ENCODE data around the gene ARRB1. TPM values are rescaled to one million over a fixed set of nuclear protein-coding genes. Genes with fewer than 3 reads are reported as not detected.

ARRB1 gene
- total and polyA plus RNA-seq, 9 donors: 15.2 to 68.0 (median 27.2) TPM

DNA sequence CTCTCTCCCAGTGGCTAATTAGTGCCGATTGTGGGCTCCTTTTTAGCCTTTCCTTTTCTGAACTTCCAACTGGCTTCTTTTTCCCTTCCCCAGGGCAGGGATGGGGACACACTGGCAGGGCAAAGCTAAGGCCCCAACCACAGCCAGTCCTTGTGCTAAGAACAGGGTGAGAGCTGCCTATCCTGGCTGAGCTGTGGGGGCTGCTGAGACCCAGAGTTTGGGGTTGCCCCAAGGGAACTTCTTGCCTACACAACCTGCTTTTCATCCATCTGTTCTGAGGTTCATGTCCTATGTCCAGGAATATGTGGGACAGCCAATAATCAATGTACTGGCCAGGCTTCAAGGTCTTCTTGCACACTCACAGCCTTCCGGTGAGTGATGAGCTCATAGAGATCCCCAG lies 120.8 kb downstream of the ARRB1 start:
- TF ChIP-seq, protein P1, sequence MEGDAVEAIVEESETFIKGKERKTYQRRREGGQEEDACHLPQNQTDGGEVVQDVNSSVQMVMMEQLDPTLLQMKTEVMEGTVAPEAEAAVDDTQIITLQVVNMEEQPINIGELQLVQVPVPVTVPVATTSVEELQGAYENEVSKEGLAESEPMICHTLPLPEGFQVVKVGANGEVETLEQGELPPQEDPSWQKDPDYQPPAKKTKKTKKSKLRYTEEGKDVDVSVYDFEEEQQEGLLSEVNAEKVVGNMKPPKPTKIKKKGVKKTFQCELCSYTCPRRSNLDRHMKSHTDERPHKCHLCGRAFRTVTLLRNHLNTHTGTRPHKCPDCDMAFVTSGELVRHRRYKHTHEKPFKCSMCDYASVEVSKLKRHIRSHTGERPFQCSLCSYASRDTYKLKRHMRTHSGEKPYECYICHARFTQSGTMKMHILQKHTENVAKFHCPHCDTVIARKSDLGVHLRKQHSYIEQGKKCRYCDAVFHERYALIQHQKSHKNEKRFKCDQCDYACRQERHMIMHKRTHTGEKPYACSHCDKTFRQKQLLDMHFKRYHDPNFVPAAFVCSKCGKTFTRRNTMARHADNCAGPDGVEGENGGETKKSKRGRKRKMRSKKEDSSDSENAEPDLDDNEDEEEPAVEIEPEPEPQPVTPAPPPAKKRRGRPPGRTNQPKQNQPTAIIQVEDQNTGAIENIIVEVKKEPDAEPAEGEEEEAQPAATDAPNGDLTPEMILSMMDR (IDR thresholded peaks at IDR 0.05): no peak
- no peak for TF ChIP-seq EP300 (IDR thresholded peaks at IDR 0.05)
- no peak for TF ChIP-seq POLR2A (IDR thresholded peaks at IDR 0.05)
- no peaks in the 10 kb centered on the region for H3K9me3 ChIP-seq
- no peak for DNase-seq
- intact Hi-C loops (cut with DNase I): no loop called here
- H3K4me3 ChIP-seq: no peak overlapping the region
- H3K36me3 ChIP-seq: no peaks in the 10 kb centered on the region
- no peaks in the 10 kb centered on the region for H3K4me1 ChIP-seq (ENCODE audit: insufficient read depth)
- H3K27me3 ChIP-seq: no peaks in the 10 kb centered on the region
- WGBS, 3 donors: 72 to 87% (median 86%) methylated on average over 2 of the region's 2 CpGs
- no peak overlapping the region for H3K27ac ChIP-seq

DNA sequence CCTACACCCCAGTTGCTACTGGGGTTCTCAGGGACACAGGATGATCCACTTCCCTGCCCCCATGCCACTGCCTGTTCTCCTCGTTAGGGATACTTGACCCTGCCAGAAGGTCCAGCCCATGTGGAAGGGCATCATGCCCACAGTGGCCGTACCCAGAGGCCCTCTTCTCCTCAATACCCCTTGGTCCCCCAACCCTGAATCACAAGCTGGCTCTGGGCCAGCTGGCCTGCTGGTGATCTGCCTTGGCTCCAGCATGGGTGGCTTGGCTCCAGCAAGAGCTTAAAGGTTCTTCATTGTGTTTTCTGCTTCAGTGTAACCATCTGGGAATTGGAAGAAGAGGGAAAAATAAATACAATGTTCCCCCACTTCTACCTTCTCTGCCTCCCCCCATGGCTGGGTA lies 122.0 kb downstream of the ARRB1 start:
- Histone ChIP-seq H3K27me3 (no peaks in the 10 kb centered on the region), H3K4me3 (no peak overlapping the region), H3K9me3 (no peaks in the 10 kb centered on the region), H3K4me1 (ENCODE audit: insufficient read depth) (no peaks in the 10 kb centered on the region), H3K36me3 (no peaks in the 10 kb centered on the region), H3K27ac (no peak overlapping the region)
- DNase-seq: no peak
- 66 to 79% (median 77%) methylated on average over 2 of the region's 2 CpGs for WGBS, 3 donors
- intact Hi-C loops (cut with DNase I): no loop called here
- no peak for TF ChIP-seq EP300 (IDR thresholded peaks at IDR 0.05)
- no peak for TF ChIP-seq POLR2A (IDR thresholded peaks at IDR 0.05)
- TF ChIP-seq, protein P1 (IDR thresholded peaks at IDR 0.05): no peak

DNA sequence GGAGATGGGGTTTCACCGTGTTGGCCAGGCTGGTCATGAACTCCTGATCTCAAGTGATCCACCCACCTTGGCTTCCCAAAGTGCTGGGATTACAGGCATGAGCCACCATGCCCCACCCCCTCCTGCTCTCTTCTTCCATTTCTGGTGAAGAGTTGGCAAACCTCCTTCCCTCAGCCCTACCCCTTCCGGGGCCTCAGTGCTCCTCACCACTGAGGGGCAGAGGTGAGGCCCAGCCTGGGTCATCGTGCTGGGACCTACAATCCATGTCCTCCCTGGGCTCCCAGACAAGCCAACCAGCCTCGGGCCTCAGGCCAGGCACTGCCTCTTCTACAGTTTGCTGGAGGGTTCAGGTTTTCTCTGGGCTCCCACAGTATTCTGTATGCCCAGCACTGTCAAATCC lies 125.7 kb downstream of the ARRB1 start:
- DNase-seq: no peak
- TF ChIP-seq POLR2A (IDR thresholded peaks at IDR 0.05): no peak
- TF ChIP-seq, protein P1 (IDR thresholded peaks at IDR 0.05): no peak
- TF ChIP-seq EP300 (IDR thresholded peaks at IDR 0.05): no peak
- intact Hi-C loops (cut with DNase I): no loop called here
- H3K27me3 ChIP-seq: no peaks in the 10 kb centered on the region
- no peak overlapping the region for H3K4me3 ChIP-seq
- no peaks in the 10 kb centered on the region for H3K36me3 ChIP-seq
- H3K27ac ChIP-seq: no peak overlapping the region
- H3K9me3 ChIP-seq: no peaks in the 10 kb centered on the region
- no peaks in the 10 kb centered on the region for H3K4me1 ChIP-seq (ENCODE audit: insufficient read depth)
- 65 to 67% (median 66%) methylated on average over 4 of the region's 4 CpGs for WGBS, 3 donors

DNA sequence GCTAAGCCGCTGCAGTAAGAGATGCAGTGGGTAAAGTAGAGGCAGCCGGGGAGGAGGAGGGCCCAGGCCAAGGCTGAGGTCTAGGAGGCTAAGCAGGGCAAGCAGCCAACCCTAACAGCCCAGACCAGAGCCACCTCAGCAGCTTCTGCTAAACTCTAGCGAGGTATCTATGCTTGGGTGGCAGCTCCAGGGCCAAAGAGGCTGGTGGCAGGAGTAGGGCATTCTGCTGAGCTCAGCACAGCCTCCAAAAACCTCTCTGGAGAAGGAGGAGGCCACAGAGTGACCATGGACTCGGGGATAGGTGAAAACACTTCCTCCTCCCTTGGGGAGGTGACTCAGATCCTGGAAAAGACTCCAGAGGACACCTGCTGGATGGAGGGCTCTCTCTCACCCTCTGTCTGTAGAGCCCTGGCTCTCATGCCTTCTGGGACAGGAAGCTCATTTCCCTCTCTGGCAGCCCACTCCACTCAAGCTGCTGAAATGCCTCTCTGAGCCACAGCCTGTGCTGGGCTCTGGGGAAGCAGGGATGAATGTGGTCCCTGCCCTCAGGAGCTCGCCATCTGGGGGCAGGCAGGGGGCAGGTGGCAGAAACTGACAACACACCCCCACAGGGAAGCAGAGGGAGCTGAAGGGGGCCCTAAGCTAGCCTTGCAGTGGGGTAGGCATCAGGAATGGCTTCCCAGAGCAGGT lies 127.4 kb downstream of the ARRB1 start:
- no peaks in the 10 kb centered on the region for H3K9me3 ChIP-seq

More for the DNA sequence above, 127.4 kb downstream of the ARRB1 start:
- no peak overlapping the region for H3K27ac ChIP-seq
- no peaks in the 10 kb centered on the region for H3K4me1 ChIP-seq (ENCODE audit: insufficient read depth)
- WGBS, 3 donors: 47 to 79% (median 50%) methylated on average over 5 of the region's 5 CpGs
- TF ChIP-seq POLR2A (IDR thresholded peaks at IDR 0.05) (no peak), EP300 (IDR thresholded peaks at IDR 0.05) (no peak)
- TF ChIP-seq, protein P1 (IDR thresholded peaks at IDR 0.05): no peak
- no peak overlapping the region for H3K4me3 ChIP-seq
- intact Hi-C loops (cut with DNase I): no loop called here
- no peaks in the 10 kb centered on the region for H3K27me3 ChIP-seq
- H3K36me3 ChIP-seq: no peaks in the 10 kb centered on the region
- no peak for DNase-seq
